Measurements from ENCODE around the gene SLC25A52. TPM values are rescaled to one million over a fixed set of nuclear protein-coding genes. Genes with fewer than 3 reads are reported as not detected.
"Not testable (repeated sequence)": the region's sequence is repeated elsewhere in the genome, so short reads cannot be mapped to it uniquely, and the experiment has no call there.

Gene SLC25A52
- total RNA-seq (under 1 TPM in 1 of 4 donors, not detected in 3; 0.23 TPM), polyA plus RNA-seq (0.07 TPM)
- long read RNA-seq, donor 1 = 0 reads
- long read RNA-seq, donor 2 = 0 reads
- long read RNA-seq, donor 3, partial matches to known transcripts = 0 of 1 reads
- long read RNA-seq, donor 3, other reads (novel, unspliced or antisense) = 0 of 1 reads
- long read RNA-seq, donor 4 = 0 reads

GRCh38 chr18:31760695-31761094 lies at the start of gene SLC25A52:
TSS of gene SLC25A52 (minus strand) at chr18:31760880. CDS start at chr18:31760661, 219 bp downstream.
- intact Hi-C loops (cut with DNase I) = no loop called here
- DNase-seq = peak in 2 of 3 donors; percentile 38 to 47

GRCh38 chr18:31809049-31809448 lies 48.4 kb upstream of the SLC25A52 start:
- DNase-seq; ATAC-seq; intact Hi-C loops (cut with DNase I); H3K9me3 ChIP-seq (ENCODE audit: control insufficient read depth, low read length); H3K4me3 ChIP-seq (ENCODE audit: low read length); H3K4me1 ChIP-seq (ENCODE audit: control insufficient read depth, insufficient read depth, low read length); H3K27ac ChIP-seq (ENCODE audit: low read length); H3K27me3 ChIP-seq (ENCODE audit: control insufficient read depth, insufficient read depth): not testable (repeated sequence)
- WGBS = 63% methylated on average over 4 of the region's 4 CpGs

More at GRCh38 chr18:31760695-31761094, at the start of gene SLC25A52:
- H3K27me3 ChIP-seq (ENCODE audit: control insufficient read depth, insufficient read depth) = no peaks in the 10 kb centered on the region
- H3K4me3 ChIP-seq (ENCODE audit: low read length) = no peak within 1 kb of the TSS
- no peaks in the 10 kb centered on the region for H3K9me3 ChIP-seq (ENCODE audit: control insufficient read depth, low read length)
- no peak within 1 kb of the TSS for H3K27ac ChIP-seq (ENCODE audit: low read length)
- no peaks in the 10 kb centered on the region for H3K4me1 ChIP-seq (ENCODE audit: control insufficient read depth, insufficient read depth, low read length)
- no peak for ATAC-seq
- 84% methylated on average over 21 of the region's 21 CpGs for WGBS

- H3K27ac ChIP-seq (ENCODE audit: low read length) = no peak overlapping the region
- 69% methylated on average over 2 of the region's 2 CpGs for WGBS
- no peaks in the 10 kb centered on the region for H3K4me1 ChIP-seq (ENCODE audit: control insufficient read depth, insufficient read depth, low read length)
- DNase-seq = no peak
- intact Hi-C loops (cut with DNase I) = no loop called here
- H3K4me3 ChIP-seq (ENCODE audit: low read length) = no peak overlapping the region
- no peak for ATAC-seq
- no peaks in the 10 kb centered on the region for H3K9me3 ChIP-seq (ENCODE audit: control insufficient read depth, low read length)
- no peaks in the 10 kb centered on the region for H3K27me3 ChIP-seq (ENCODE audit: control insufficient read depth, insufficient read depth)
These were observed 40.4 kb upstream of the SLC25A52 start for GRCh38 chr18:31801078-31801477.

- ATAC-seq; H3K27me3 ChIP-seq (ENCODE audit: control insufficient read depth, insufficient read depth); intact Hi-C loops (cut with DNase I); H3K9me3 ChIP-seq (ENCODE audit: control insufficient read depth, low read length); H3K27ac ChIP-seq (ENCODE audit: low read length); H3K4me3 ChIP-seq (ENCODE audit: low read length); DNase-seq; H3K4me1 ChIP-seq (ENCODE audit: control insufficient read depth, insufficient read depth, low read length): not testable (repeated sequence)
- 94% methylated on average over 5 of the region's 5 CpGs for WGBS
These were observed 38.6 kb upstream of the SLC25A52 start for GRCh38 chr18:31799257-31799656.

- no peak for ATAC-seq
- intact Hi-C loops (cut with DNase I) = no loop called here
- no peak for DNase-seq
- WGBS = 89% methylated on average over 2 of the region's 2 CpGs
- H3K4me3 ChIP-seq (ENCODE audit: low read length) = no peak overlapping the region
- H3K27me3 ChIP-seq (ENCODE audit: control insufficient read depth, insufficient read depth) = no peaks in the 10 kb centered on the region
- no peak overlapping the region for H3K27ac ChIP-seq (ENCODE audit: low read length)
- H3K9me3 ChIP-seq (ENCODE audit: control insufficient read depth, low read length) = no peaks in the 10 kb centered on the region
- H3K4me1 ChIP-seq (ENCODE audit: control insufficient read depth, insufficient read depth, low read length) = no peaks in the 10 kb centered on the region
These were observed 37.7 kb upstream of the SLC25A52 start for GRCh38 chr18:31798399-31798798.

- ATAC-seq = no peak
- DNase-seq = no peak
- H3K27me3 ChIP-seq (ENCODE audit: control insufficient read depth, insufficient read depth) = no peaks in the 10 kb centered on the region
- H3K4me1 ChIP-seq (ENCODE audit: control insufficient read depth, insufficient read depth, low read length) = no peaks in the 10 kb centered on the region
- intact Hi-C loops (cut with DNase I) = no loop called here
- no peaks in the 10 kb centered on the region for H3K9me3 ChIP-seq (ENCODE audit: control insufficient read depth, low read length)
- no peak overlapping the region for H3K27ac ChIP-seq (ENCODE audit: low read length)
- 79% methylated on average over 2 of the region's 2 CpGs for WGBS
- H3K4me3 ChIP-seq (ENCODE audit: low read length) = no peak overlapping the region
These were observed 35.1 kb upstream of the SLC25A52 start for GRCh38 chr18:31795747-31796146.

- DNase-seq (no peak), ATAC-seq (no peak)
- intact Hi-C loops (cut with DNase I) = no loop called here
- Histone ChIP-seq H3K9me3 (ENCODE audit: control insufficient read depth, low read length) (no peaks in the 10 kb centered on the region), H3K4me3 (ENCODE audit: low read length) (no peak overlapping the region), H3K4me1 (ENCODE audit: control insufficient read depth, insufficient read depth, low read length) (no peaks in the 10 kb centered on the region), H3K27ac (ENCODE audit: low read length) (no peak overlapping the region), H3K27me3 (ENCODE audit: control insufficient read depth, insufficient read depth) (no peaks in the 10 kb centered on the region)
These were observed 32.9 kb upstream of the SLC25A52 start for GRCh38 chr18:31793531-31793930.

- no peak for DNase-seq
- WGBS = 95% methylated on average over 2 of the region's 2 CpGs
- no peak overlapping the region for H3K27ac ChIP-seq (ENCODE audit: low read length)
- no peak overlapping the region for H3K4me3 ChIP-seq (ENCODE audit: low read length)
- intact Hi-C loops (cut with DNase I) = no loop called here
- H3K9me3 ChIP-seq (ENCODE audit: control insufficient read depth, low read length) = no peaks in the 10 kb centered on the region
- ATAC-seq = no peak
- no peaks in the 10 kb centered on the region for H3K4me1 ChIP-seq (ENCODE audit: control insufficient read depth, insufficient read depth, low read length)
- no peaks in the 10 kb centered on the region for H3K27me3 ChIP-seq (ENCODE audit: control insufficient read depth, insufficient read depth)
These were observed 31.9 kb upstream of the SLC25A52 start for GRCh38 chr18:31792580-31792911.

GRCh38 chr18:31791817-31792579 lies 31.3 kb upstream of the SLC25A52 start:
- H3K9me3 ChIP-seq (ENCODE audit: control insufficient read depth, low read length) = no peaks in the 10 kb centered on the region
- H3K4me3 ChIP-seq (ENCODE audit: low read length) = no peak overlapping the region
- no peak for DNase-seq
- H3K27me3 ChIP-seq (ENCODE audit: control insufficient read depth, insufficient read depth) = no peaks in the 10 kb centered on the region
- no peak overlapping the region for H3K27ac ChIP-seq (ENCODE audit: low read length)
- no peak for ATAC-seq
- WGBS = 80% methylated on average over 6 of the region's 6 CpGs
- H3K4me1 ChIP-seq (ENCODE audit: control insufficient read depth, insufficient read depth, low read length) = no peaks in the 10 kb centered on the region
- intact Hi-C loops (cut with DNase I) = no loop called here

- H3K4me1 ChIP-seq (ENCODE audit: control insufficient read depth, insufficient read depth, low read length) = no peaks in the 10 kb centered on the region
- intact Hi-C loops (cut with DNase I) = no loop called here
- no peaks in the 10 kb centered on the region for H3K27me3 ChIP-seq (ENCODE audit: control insufficient read depth, insufficient read depth)
- DNase-seq (no peak), ATAC-seq (no peak)
- no peak overlapping the region for H3K27ac ChIP-seq (ENCODE audit: low read length)
- no peak overlapping the region for H3K4me3 ChIP-seq (ENCODE audit: low read length)
- WGBS = 82% methylated on average over 10 of the region's 10 CpGs
- no peaks in the 10 kb centered on the region for H3K9me3 ChIP-seq (ENCODE audit: control insufficient read depth, low read length)
These were observed 28.7 kb upstream of the SLC25A52 start for GRCh38 chr18:31789409-31789808.

- WGBS = 76% methylated on average over 3 of the region's 3 CpGs
These were observed 22.4 kb upstream of the SLC25A52 start for GRCh38 chr18:31783059-31783458.

More at GRCh38 chr18:31783059-31783458, 22.4 kb upstream of the SLC25A52 start:
- H3K27ac ChIP-seq (ENCODE audit: low read length) = no peak overlapping the region
- no peak for DNase-seq
- no peaks in the 10 kb centered on the region for H3K27me3 ChIP-seq (ENCODE audit: control insufficient read depth, insufficient read depth)
- no peaks in the 10 kb centered on the region for H3K4me1 ChIP-seq (ENCODE audit: control insufficient read depth, insufficient read depth, low read length)
- H3K4me3 ChIP-seq (ENCODE audit: low read length) = no peak overlapping the region
- no peak for ATAC-seq
- intact Hi-C loops (cut with DNase I) = no loop called here
- H3K9me3 ChIP-seq (ENCODE audit: control insufficient read depth, low read length) = peaks cover 2% of the 10 kb centered on the region

Measured in right cardiac atrium (tissue), 5 donors.